GM12875 (cell line): ENCODE results near the gene HACD3.

ENCODE experiments used
- H3K4me3 ChIP-seq: one replicate; pipeline ENCODE4 v1.5.1; 2011; ENCODE audit warnings: low read depth, low read length, control low read depth
- CTCF ChIP-seq: IDR thresholded peaks from 2 replicates; pipeline ENCODE4 v1.5.1; 2011; ENCODE audit warnings: low read depth, mild to moderate bottlenecking, control low read depth, inconsistent platforms, low read length, moderate library complexity, borderline replicate concordance; ENCODE audit not compliant: insufficient read depth

HACD3 gene

GRCh38 chr15:65587094-65587493, 56.8 kb downstream of the HACD3 start:
- H3K4me3 ChIP-seq, result no peak overlapping the region
- no peak for TF ChIP-seq CTCF

GRCh38 chr15:65595960-65596359, 65.7 kb downstream of the HACD3 start:
- H3K4me3 ChIP-seq, result no peak overlapping the region
- TF ChIP-seq CTCF, result peak; percentile 20; the same call in 1 of the 2 replicates

GRCh38 chr15:65598468-65598867, 68.2 kb downstream of the HACD3 start:
- H3K4me3 ChIP-seq, result no peak overlapping the region
- TF ChIP-seq CTCF, result no peak

GRCh38 chr15:65599677-65600076, 69.4 kb downstream of the HACD3 start:
- no peak overlapping the region for H3K4me3 ChIP-seq
- TF ChIP-seq CTCF, result no peak

- H3K4me3 ChIP-seq, result no peak overlapping the region
- TF ChIP-seq CTCF, result no peak
Measured at GRCh38 chr15:65603134-65603533, 72.9 kb downstream of the HACD3 start.

GRCh38 chr15:65603559-65603958, 73.3 kb downstream of the HACD3 start:
- TF ChIP-seq CTCF, result no peak
- no peak overlapping the region for H3K4me3 ChIP-seq

GRCh38 chr15:65610871-65611718, 80.8 kb downstream of the HACD3 start, which contains the start of gene INTS14:
TSS of gene INTS14 (minus strand) at chr15:65611131. CDS start at chr15:65607380, 3,751 bp downstream.
- peak; percentile 72 for TF ChIP-seq CTCF

More at GRCh38 chr15:65610871-65611718, 80.8 kb downstream of the HACD3 start, which contains the start of gene INTS14:
- peak within 1 kb of the TSS; percentile 99 for H3K4me3 ChIP-seq
